NCI-H774 (cell line): ENCODE measurements around the gene LCP2.
A peak's percentile ranks its signal among the peaks of the same experiment; 100 is the strongest.

Experiments
- DNase-seq: peaks from one replicate; lab custom pipeline; 2025; lab: John Stamatoyannopoulos, UW

Gene LCP2

GRCh38 chr5:170216257-170216864 is 81.2 kb downstream of the LCP2 start:
- DNase-seq: peak; percentile 54

GRCh38 chr5:170211575-170212334 is 85.8 kb downstream of the LCP2 start:
- no peak for DNase-seq

- DNase-seq: no peak
Observed at GRCh38 chr5:170206958-170207357, 90.6 kb downstream of the LCP2 start.

GRCh38 chr5:170206216-170206615 is 91.4 kb downstream of the LCP2 start:
- DNase-seq: no peak

GRCh38 chr5:170204202-170204601 is 93.4 kb downstream of the LCP2 start:
- DNase-seq: no peak

GRCh38 chr5:170202117-170202516 is 95.5 kb downstream of the LCP2 start:
- DNase-seq: no peak

- no peak for DNase-seq
Observed at GRCh38 chr5:170201311-170201710, 96.3 kb downstream of the LCP2 start.

- no peak for DNase-seq
Observed at GRCh38 chr5:170200876-170201275, 96.7 kb downstream of the LCP2 start.
